Measurements from ENCODE around the gene ANK2. TPM values are rescaled to one million over a fixed set of nuclear protein-coding genes. Genes with fewer than 3 reads are reported as not detected.
A peak's percentile ranks its signal among the peaks of the same experiment; 100 is the strongest.

ANK2 gene
- total and polyA plus RNA-seq, 2 of the 13 experiments (the other 11 are each of a cell fraction or from before 2014, with no cell fraction given): 2.7 to 15.1 TPM

- DNase-seq (ENCODE audit: low spot score): no peak
- peak; percentile 69 for ATAC-seq
- Histone ChIP-seq H4K20me1 (ENCODE audit: insufficient read depth, low read length) (no peaks in the 10 kb centered on the region), H3K27me3 (ENCODE audit: control insufficient read depth in 1 of 2, insufficient read depth in 2 of 2, low read length in 2 of 2) (no peaks in the 10 kb centered on the region), H3K27ac (ENCODE audit: extremely low read length, insufficient read depth, low read length) (no peak overlapping the region), H3K4me1 (ENCODE audit: insufficient read depth, low read length) (peaks cover 34% of the 10 kb centered on the region), H3K79me2 (ENCODE audit: insufficient read depth, low read length) (no peaks in the 10 kb centered on the region), H3K4me3 (replicated peaks in 1 of 3; ENCODE audit: insufficient read depth in 1 of 3, low read depth in 2 of 3, low read length in 3 of 3) (no peak overlapping the region), H3K9ac (ENCODE audit: insufficient read depth, low read depth, low read length) (no peak overlapping the region), H3K36me3 (replicated peaks in 1 of 2; ENCODE audit: control insufficient read depth in 1 of 2, insufficient read depth in 2 of 2, low read length in 2 of 2) (no peaks in the 10 kb centered on the region), H3K4me2 (ENCODE audit: low read depth, low read length) (no peak overlapping the region), H3K9me3 (ENCODE audit: low read length) (no peaks in the 10 kb centered on the region), H2AFZ (ENCODE audit: low read length) (no peak overlapping the region)
- FAIRE-seq: no peak
- no peak for TF ChIP-seq ZNF567 (CRISPR knock-in tag; IDR thresholded peaks at IDR 0.05; ENCODE audit: borderline replicate concordance)
- in situ Hi-C loops (cut with HindIII; ENCODE audit: extremely low pct_ligation_motif_present, low pct_unique_long_range_greater_than_20kb): no loop called here
- CTCF ChIA-PET (ENCODE audit: low intra/inter-chr PET ratio, low total read pairs): no interaction called here
- 72% methylated on average over 5 of the region's 5 CpGs for WGBS (ENCODE audit: low lambda C conversion rate)
- POLR2A ChIA-PET: no interaction called here
- BruUV-seq (replicated peaks): no TSS peak
- intact Hi-C loops (cut with micrococcal nuclease; ENCODE audit: unreplicated experiment): no loop called here
These were observed 120.8 kb downstream of the ANK2 start for GRCh38 chr4:113170115-113170804.

- peak; percentile 81 for DNase-seq (ENCODE audit: low spot score)
- 0% methylated on average over 2 of the region's 2 CpGs for WGBS (ENCODE audit: low lambda C conversion rate)
- intact Hi-C loops (cut with micrococcal nuclease; ENCODE audit: unreplicated experiment): no loop called here
- peak; percentile 40 for TF ChIP-seq HNF4A (CRISPR knock-in tag; IDR thresholded peaks at IDR 0.05)
- TF ChIP-seq CREM (IDR thresholded peaks at IDR 0.05): peak; percentile 66
- TF ChIP-seq CREM (CRISPR knock-in tag; IDR thresholded peaks at IDR 0.05): no peak
- peak; percentile 64 for TF ChIP-seq PAXIP1 (CRISPR knock-in tag; conservative IDR thresholded peaks at IDR 0.05)
- no peak for TF ChIP-seq FOXP1 (IDR thresholded peaks at IDR 0.05)
- TF ChIP-seq FOXP1 (CRISPR knock-in tag; IDR thresholded peaks at IDR 0.05): peak; percentile 72
- peak; percentile 59 for TF ChIP-seq SAP130 (CRISPR knock-in tag; IDR thresholded peaks at IDR 0.05; ENCODE audit: low read depth)
- TF ChIP-seq NONO (IDR thresholded peaks at IDR 0.05): no peak
- 0 out of 2 replicates have a peak, but pooled peaks have one; percentile 22 for TF ChIP-seq NONO (CRISPR knock-in tag; conservative IDR thresholded peaks at IDR 0.05)
- TF ChIP-seq SIX1 (CRISPR knock-in tag; IDR thresholded peaks at IDR 0.05; ENCODE audit: borderline replicate concordance): 0 out of 2 replicates have a peak, but pooled peaks have one; percentile 54
- peak; percentile 82 for TF ChIP-seq GFI1 (CRISPR knock-in tag; IDR thresholded peaks at IDR 0.05; ENCODE audit: borderline replicate concordance)
- no peak for TF ChIP-seq ZBTB25 (CRISPR knock-in tag; IDR thresholded peaks at IDR 0.05)
- TF ChIP-seq HMG20A (CRISPR knock-in tag; IDR thresholded peaks at IDR 0.05; ENCODE audit: borderline replicate concordance): peak; percentile 59; the same call in 1 of the 2 replicates
- TF ChIP-seq ZNF614 (CRISPR knock-in tag; IDR thresholded peaks at IDR 0.05; ENCODE audit: borderline replicate concordance): 0 out of 2 replicates have a peak, but pooled peaks have one; percentile 26
These were observed 121.5 kb downstream of the ANK2 start for GRCh38 chr4:113170805-113171468.

More at GRCh38 chr4:113170805-113171468, 121.5 kb downstream of the ANK2 start:
- Histone ChIP-seq H3K36me3 (replicated peaks in 1 of 2; ENCODE audit: control insufficient read depth in 1 of 2, insufficient read depth in 2 of 2, low read length in 2 of 2) (no peaks in the 10 kb centered on the region), H2AFZ (ENCODE audit: low read length) (no peak overlapping the region), H3K4me3 (replicated peaks in 1 of 3; ENCODE audit: insufficient read depth in 1 of 3, low read depth in 2 of 3, low read length in 3 of 3) (no peak overlapping the region), H3K4me1 (ENCODE audit: insufficient read depth, low read length) (peaks cover 34% of the 10 kb centered on the region), H3K9ac (ENCODE audit: insufficient read depth, low read depth, low read length) (no peak overlapping the region), H3K27me3 (ENCODE audit: control insufficient read depth in 1 of 2, insufficient read depth in 2 of 2, low read length in 2 of 2) (no peaks in the 10 kb centered on the region), H3K4me2 (ENCODE audit: low read depth, low read length) (peak overlapping the region; percentile 20; the same call in 1 of the 2 replicates), H4K20me1 (ENCODE audit: insufficient read depth, low read length) (no peaks in the 10 kb centered on the region), H3K9me3 (ENCODE audit: low read length) (no peaks in the 10 kb centered on the region), H3K27ac (ENCODE audit: extremely low read length, insufficient read depth, low read length) (no peak overlapping the region), H3K79me2 (ENCODE audit: insufficient read depth, low read length) (no peaks in the 10 kb centered on the region)
- POLR2A ChIA-PET: no interaction called here
- ATAC-seq: peak; percentile 92
- FAIRE-seq: peak; percentile 59
- CTCF ChIA-PET (ENCODE audit: low intra/inter-chr PET ratio, low total read pairs): no interaction called here
- in situ Hi-C loops (cut with HindIII; ENCODE audit: extremely low pct_ligation_motif_present, low pct_unique_long_range_greater_than_20kb): no loop called here
- BruUV-seq (replicated peaks): no TSS peak
